ENCODE data around the gene GSTO2.

The GSTO2 gene

DNA sequence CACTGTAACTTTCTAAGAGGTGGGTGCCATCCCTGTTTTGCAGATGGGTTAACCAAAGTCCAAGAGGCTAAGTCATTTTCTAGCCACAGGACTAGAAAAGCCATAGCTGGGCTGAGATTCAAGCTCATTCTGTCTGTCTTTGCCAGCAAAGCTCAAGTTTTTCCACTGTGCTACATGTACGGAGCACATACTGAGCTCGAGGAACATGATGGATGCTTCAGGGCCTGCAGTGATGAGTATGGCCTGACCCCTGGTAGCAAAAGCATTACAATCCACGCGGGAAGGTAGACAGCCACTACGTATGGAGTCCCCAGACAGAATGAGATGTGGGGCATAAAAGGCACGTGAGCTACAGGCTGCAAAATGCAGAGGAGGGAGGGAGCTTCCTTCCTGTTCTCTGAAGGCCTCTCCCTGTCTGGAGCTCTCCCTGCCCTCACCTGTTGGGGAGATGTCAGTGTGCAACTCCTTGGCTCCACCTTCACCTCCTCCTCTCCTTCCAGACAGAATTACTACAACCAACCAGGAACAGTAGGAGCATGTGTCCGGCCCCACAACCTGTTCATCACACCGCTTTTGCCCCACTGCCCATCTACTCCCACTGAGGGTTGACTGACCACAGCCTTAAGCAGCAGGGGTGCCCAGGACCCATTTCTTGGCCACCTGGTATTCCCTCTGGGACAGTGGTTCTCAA lies 52.9 kb downstream of the GSTO2 start:
- Histone ChIP-seq H3K9me3 (ENCODE audit: control insufficient read depth, insufficient read depth, low read length) (no peaks in the 10 kb centered on the region), H3K36me3 (ENCODE audit: control insufficient read depth, insufficient read depth, low read length) (no peaks in the 10 kb centered on the region), H3K9ac (ENCODE audit: low read depth, low read length) (no peak overlapping the region), H3K4me3 (ENCODE audit: low read depth, low read length) (no peak overlapping the region), H3K4me1 (ENCODE audit: control insufficient read depth, insufficient read depth, low read length) (peaks cover 56% of the 10 kb centered on the region), H3K27ac (ENCODE audit: low read depth, low read length) (no peak overlapping the region), H3K27me3 (ENCODE audit: control insufficient read depth, insufficient read depth, low read length) (no peaks in the 10 kb centered on the region)

- Histone ChIP-seq H3K36me3 (ENCODE audit: control insufficient read depth, insufficient read depth, low read length) (no peaks in the 10 kb centered on the region), H3K9ac (ENCODE audit: low read depth, low read length) (no peak overlapping the region), H3K27me3 (ENCODE audit: control insufficient read depth, insufficient read depth, low read length) (no peaks in the 10 kb centered on the region), H3K9me3 (ENCODE audit: control insufficient read depth, insufficient read depth, low read length) (no peaks in the 10 kb centered on the region), H3K4me3 (ENCODE audit: low read depth, low read length) (no peak overlapping the region), H3K4me1 (ENCODE audit: control insufficient read depth, insufficient read depth, low read length) (peaks cover 56% of the 10 kb centered on the region), H3K27ac (ENCODE audit: low read depth, low read length) (no peak overlapping the region)
Observed at GRCh38 chr10:104322416-104322782, 53.4 kb downstream of the GSTO2 start.

- Histone ChIP-seq H3K9me3 (ENCODE audit: control insufficient read depth, insufficient read depth, low read length) (no peaks in the 10 kb centered on the region), H3K9ac (ENCODE audit: low read depth, low read length) (no peak overlapping the region), H3K4me1 (ENCODE audit: control insufficient read depth, insufficient read depth, low read length) (peaks cover 57% of the 10 kb centered on the region), H3K27ac (ENCODE audit: low read depth, low read length) (no peak overlapping the region), H3K4me3 (ENCODE audit: low read depth, low read length) (no peak overlapping the region), H3K36me3 (ENCODE audit: control insufficient read depth, insufficient read depth, low read length) (no peaks in the 10 kb centered on the region), H3K27me3 (ENCODE audit: control insufficient read depth, insufficient read depth, low read length) (no peaks in the 10 kb centered on the region)
Observed at GRCh38 chr10:104323085-104323484, 54.1 kb downstream of the GSTO2 start.

DNA sequence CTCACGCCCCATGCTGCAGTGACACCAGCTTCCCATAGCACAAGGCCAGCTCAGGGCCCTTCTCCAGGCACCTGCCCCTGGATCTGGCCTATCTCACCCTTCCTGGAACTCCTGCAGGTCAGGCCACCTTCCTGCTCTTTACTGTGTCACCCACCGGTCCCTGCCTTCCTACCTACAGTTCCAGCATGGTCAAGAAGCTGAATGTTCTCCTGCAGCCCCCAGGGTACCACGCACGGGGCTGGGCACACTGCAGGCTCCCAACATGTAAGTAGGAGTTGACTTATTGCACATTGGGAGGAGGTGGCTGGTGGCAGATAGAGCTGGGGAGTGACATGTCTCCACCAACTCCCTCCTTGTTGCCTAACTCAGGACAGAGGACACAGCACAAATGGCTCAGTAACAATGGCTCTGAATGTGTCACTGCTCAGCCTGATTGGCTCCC lies 54.8 kb downstream of the GSTO2 start:
- Histone ChIP-seq H3K4me1 (ENCODE audit: control insufficient read depth, insufficient read depth, low read length) (peaks cover 64% of the 10 kb centered on the region), H3K36me3 (ENCODE audit: control insufficient read depth, insufficient read depth, low read length) (no peaks in the 10 kb centered on the region), H3K4me3 (ENCODE audit: low read depth, low read length) (no peak overlapping the region), H3K27ac (ENCODE audit: low read depth, low read length) (peak overlapping the region; percentile 17), H3K9me3 (ENCODE audit: control insufficient read depth, insufficient read depth, low read length) (no peaks in the 10 kb centered on the region), H3K9ac (ENCODE audit: low read depth, low read length) (no peak overlapping the region), H3K27me3 (ENCODE audit: control insufficient read depth, insufficient read depth, low read length) (no peaks in the 10 kb centered on the region)

DNA sequence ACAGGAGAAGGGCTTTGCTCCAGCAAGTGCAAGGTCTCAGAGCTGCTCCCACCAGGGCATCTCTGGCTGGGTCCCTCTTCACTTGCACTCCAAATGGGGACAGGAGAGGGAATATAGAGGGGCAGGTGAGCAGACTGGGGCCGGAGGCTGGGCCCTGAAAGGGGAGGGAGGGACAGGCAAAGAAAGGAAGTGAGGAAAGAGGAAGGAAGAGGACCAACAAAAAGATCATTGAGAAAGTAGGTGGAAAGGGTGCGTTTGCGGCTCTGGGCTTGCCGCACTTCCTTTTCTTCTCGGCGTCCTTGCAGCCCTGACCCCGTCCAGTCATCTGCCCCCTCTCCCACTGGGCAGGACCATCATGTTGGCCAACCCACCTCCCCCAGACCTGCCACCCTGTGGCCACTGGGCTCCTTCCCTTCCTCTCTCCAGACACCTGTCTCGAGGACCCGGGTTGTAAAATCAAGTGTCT lies 55.3 kb downstream of the GSTO2 start:
- Histone ChIP-seq H3K27me3 (ENCODE audit: control insufficient read depth, insufficient read depth, low read length) (no peaks in the 10 kb centered on the region), H3K4me3 (ENCODE audit: low read depth, low read length) (no peak overlapping the region), H3K36me3 (ENCODE audit: control insufficient read depth, insufficient read depth, low read length) (no peaks in the 10 kb centered on the region), H3K9ac (ENCODE audit: low read depth, low read length) (no peak overlapping the region), H3K27ac (ENCODE audit: low read depth, low read length) (no peak overlapping the region), H3K9me3 (ENCODE audit: control insufficient read depth, insufficient read depth, low read length) (no peaks in the 10 kb centered on the region), H3K4me1 (ENCODE audit: control insufficient read depth, insufficient read depth, low read length) (peaks cover 65% of the 10 kb centered on the region)

- Histone ChIP-seq H3K27ac (ENCODE audit: low read depth, low read length) (no peak overlapping the region), H3K4me3 (ENCODE audit: low read depth, low read length) (no peak overlapping the region), H3K9me3 (ENCODE audit: control insufficient read depth, insufficient read depth, low read length) (no peaks in the 10 kb centered on the region), H3K36me3 (ENCODE audit: control insufficient read depth, insufficient read depth, low read length) (no peaks in the 10 kb centered on the region), H3K27me3 (ENCODE audit: control insufficient read depth, insufficient read depth, low read length) (no peaks in the 10 kb centered on the region), H3K9ac (ENCODE audit: low read depth, low read length) (no peak overlapping the region), H3K4me1 (ENCODE audit: control insufficient read depth, insufficient read depth, low read length) (peaks cover 65% of the 10 kb centered on the region)
Observed at GRCh38 chr10:104324931-104325330, 55.9 kb downstream of the GSTO2 start.

GRCh38 chr10:104325436-104326435 lies 56.8 kb downstream of the GSTO2 start:
- no peaks in the 10 kb centered on the region for H3K27me3 ChIP-seq (ENCODE audit: control insufficient read depth, insufficient read depth, low read length)
- no peak overlapping the region for H3K9ac ChIP-seq (ENCODE audit: low read depth, low read length)
- peaks cover 70% of the 10 kb centered on the region for H3K4me1 ChIP-seq (ENCODE audit: control insufficient read depth, insufficient read depth, low read length)
- no peak overlapping the region for H3K27ac ChIP-seq (ENCODE audit: low read depth, low read length)
- H3K36me3 ChIP-seq (ENCODE audit: control insufficient read depth, insufficient read depth, low read length): no peaks in the 10 kb centered on the region
- no peak overlapping the region for H3K4me3 ChIP-seq (ENCODE audit: low read depth, low read length)
- H3K9me3 ChIP-seq (ENCODE audit: control insufficient read depth, insufficient read depth, low read length): no peaks in the 10 kb centered on the region

DNA sequence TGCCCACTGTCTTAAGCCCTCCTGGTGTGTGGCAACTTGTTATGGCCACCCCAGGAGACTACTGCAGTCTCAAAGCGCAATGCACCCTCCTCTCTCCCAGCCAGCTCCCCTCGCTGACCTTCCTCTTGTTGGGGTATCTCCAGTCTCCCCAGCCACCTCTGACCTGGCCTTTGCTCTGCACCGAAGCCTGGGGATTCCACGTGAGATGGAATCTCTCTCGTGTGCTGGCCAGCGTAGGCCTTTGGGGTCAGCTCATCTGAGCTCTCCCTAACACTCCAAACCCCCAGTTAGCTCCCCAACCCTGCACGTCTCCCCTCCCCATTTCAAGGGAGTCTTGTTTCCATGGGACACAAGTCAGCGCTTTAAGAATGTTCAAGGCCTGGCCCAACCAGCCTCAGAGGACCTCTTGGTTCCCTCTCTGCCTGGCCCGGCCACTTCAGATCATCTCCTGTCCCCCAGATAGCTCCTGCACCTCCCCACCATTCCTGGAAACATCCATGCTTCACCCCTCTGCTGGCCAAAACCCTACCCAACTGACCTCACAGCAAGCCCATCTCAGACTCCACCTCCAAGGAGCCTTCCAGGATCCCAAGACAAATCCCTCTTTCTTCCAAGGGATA lies 58.1 kb downstream of the GSTO2 start:
- Histone ChIP-seq H3K27ac (ENCODE audit: low read depth, low read length) (no peak overlapping the region), H3K4me1 (ENCODE audit: control insufficient read depth, insufficient read depth, low read length) (peaks cover 80% of the 10 kb centered on the region)

GRCh38 chr10:104327745-104328645 lies 59.0 kb downstream of the GSTO2 start:
- no peaks in the 10 kb centered on the region for H3K27me3 ChIP-seq (ENCODE audit: control insufficient read depth, insufficient read depth, low read length)

More for the DNA sequence above, 58.1 kb downstream of the GSTO2 start:
- H3K9ac ChIP-seq (ENCODE audit: low read depth, low read length): no peak overlapping the region
- H3K4me3 ChIP-seq (ENCODE audit: low read depth, low read length): no peak overlapping the region
- no peaks in the 10 kb centered on the region for H3K36me3 ChIP-seq (ENCODE audit: control insufficient read depth, insufficient read depth, low read length)
- no peaks in the 10 kb centered on the region for H3K27me3 ChIP-seq (ENCODE audit: control insufficient read depth, insufficient read depth, low read length)
- no peaks in the 10 kb centered on the region for H3K9me3 ChIP-seq (ENCODE audit: control insufficient read depth, insufficient read depth, low read length)

GRCh38 chr10:104328646-104328895 lies 59.6 kb downstream of the GSTO2 start:
- Histone ChIP-seq H3K9ac (ENCODE audit: low read depth, low read length) (peak overlapping the region; percentile 35), H3K4me1 (ENCODE audit: control insufficient read depth, insufficient read depth, low read length) (peaks cover 80% of the 10 kb centered on the region), H3K27ac (ENCODE audit: low read depth, low read length) (peak overlapping the region; percentile 93), H3K9me3 (ENCODE audit: control insufficient read depth, insufficient read depth, low read length) (no peaks in the 10 kb centered on the region), H3K36me3 (ENCODE audit: control insufficient read depth, insufficient read depth, low read length) (no peaks in the 10 kb centered on the region), H3K4me3 (ENCODE audit: low read depth, low read length) (peak overlapping the region; percentile 40), H3K27me3 (ENCODE audit: control insufficient read depth, insufficient read depth, low read length) (no peaks in the 10 kb centered on the region)

More at GRCh38 chr10:104327745-104328645, 59.0 kb downstream of the GSTO2 start:
- Histone ChIP-seq H3K4me3 (ENCODE audit: low read depth, low read length) (peak overlapping the region; percentile 40), H3K9me3 (ENCODE audit: control insufficient read depth, insufficient read depth, low read length) (no peaks in the 10 kb centered on the region), H3K9ac (ENCODE audit: low read depth, low read length) (peak overlapping the region; percentile 35), H3K4me1 (ENCODE audit: control insufficient read depth, insufficient read depth, low read length) (peaks cover 80% of the 10 kb centered on the region), H3K27ac (ENCODE audit: low read depth, low read length) (peak overlapping the region; percentile 93), H3K36me3 (ENCODE audit: control insufficient read depth, insufficient read depth, low read length) (no peaks in the 10 kb centered on the region)

All from HUES48 (cell line).